BLaER1 (cell line): ENCODE data around the gene ZNF135.
A peak's percentile ranks its signal among the peaks of the same experiment; 100 is the strongest.

ENCODE experiments used
- H3K27ac ChIP-seq: shearing (Covaris generic); formaldehyde crosslinking; 2 replicates; pipeline ENCODE4 v1.8.1; 2022
- H3K27me3 ChIP-seq: shearing (Covaris generic); formaldehyde crosslinking; 2 replicates; pipeline ENCODE4 v1.8.1; 2022
- H3K36me3 ChIP-seq: shearing (Covaris generic); formaldehyde crosslinking; 2 replicates; pipeline ENCODE4 v1.8.1; 2022
- H3K4me1 ChIP-seq: shearing (Covaris generic); formaldehyde crosslinking; 2 replicates; pipeline ENCODE4 v1.8.1; 2022
- H3K4me2 ChIP-seq: shearing (Covaris generic); formaldehyde crosslinking; 2 replicates; pipeline ENCODE4 v1.8.1; 2022
- H3K4me3 ChIP-seq: shearing (Covaris generic); formaldehyde crosslinking; 2 replicates; pipeline ENCODE4 v1.8.1; 2022
- H3K9ac ChIP-seq: shearing (Covaris generic); formaldehyde crosslinking; 2 replicates; pipeline ENCODE4 v1.8.1; 2022
- H3K9me3 ChIP-seq: shearing (Covaris generic); formaldehyde crosslinking; 2 replicates; pipeline ENCODE4 v1.8.1; 2022
- H4K20me1 ChIP-seq: shearing (Covaris generic); formaldehyde crosslinking; 2 replicates; pipeline ENCODE4 v1.8.1; 2022
- Cebpa-rat ChIP-seq: shearing (Covaris generic); IDR thresholded peaks from 2 replicates; pipeline ENCODE4 v1.8.1; 2022

ZNF135 gene

GRCh38 chr19:58059003-58059670 is at the start of gene ZNF135:
ZNF135 (plus strand) TSS chr19:58059282; CDS start chr19:58060003, 721 bp downstream.
- TF ChIP-seq Cebpa-rat: no peak
- peaks cover 20% of the 10 kb centered on the region for H3K4me1 ChIP-seq
- peaks cover 38% of the 10 kb centered on the region for H3K36me3 ChIP-seq
- H3K27ac ChIP-seq: peak within 1 kb of the TSS; percentile 92
- H3K4me2 ChIP-seq: peak within 1 kb of the TSS; percentile 75
- no peaks in the 10 kb centered on the region for H4K20me1 ChIP-seq
- H3K9ac ChIP-seq: peak within 1 kb of the TSS; percentile 85
- peaks cover 90% of the 10 kb centered on the region for H3K9me3 ChIP-seq
- no peaks in the 10 kb centered on the region for H3K27me3 ChIP-seq
- peak within 1 kb of the TSS; percentile 68 for H3K4me3 ChIP-seq

- H3K9me3 ChIP-seq: peaks cover 22% of the 10 kb centered on the region; the same call in 1 of the 2 replicates
- no peak for TF ChIP-seq Cebpa-rat
- H3K4me3 ChIP-seq: peak overlapping the region; percentile 77
- peak overlapping the region; percentile 97 for H3K4me2 ChIP-seq
- H3K4me1 ChIP-seq: peaks cover 20% of the 10 kb centered on the region
- 0 out of 2 replicates have a peak, but pooled peaks cover 12% of the 10 kb centered on the region for H4K20me1 ChIP-seq
- no peak overlapping the region for H3K27ac ChIP-seq
- H3K27me3 ChIP-seq: no peaks in the 10 kb centered on the region
- peak overlapping the region; percentile 85 for H3K9ac ChIP-seq
- H3K36me3 ChIP-seq: peaks cover 36% of the 10 kb centered on the region
Observed at GRCh38 chr19:58009301-58009665, 49.8 kb upstream of the ZNF135 start.

- peak overlapping the region; percentile 85 for H3K9ac ChIP-seq
- H4K20me1 ChIP-seq: 0 out of 2 replicates have a peak, but pooled peaks cover 12% of the 10 kb centered on the region
- peaks cover 31% of the 10 kb centered on the region for H3K36me3 ChIP-seq
- H3K4me1 ChIP-seq: peaks cover 17% of the 10 kb centered on the region
- peak overlapping the region; percentile 97 for H3K4me2 ChIP-seq
- TF ChIP-seq Cebpa-rat: no peak
- H3K4me3 ChIP-seq: peak overlapping the region; percentile 77
- peak overlapping the region; percentile 72 for H3K27ac ChIP-seq
- H3K27me3 ChIP-seq: no peaks in the 10 kb centered on the region
- peaks cover 17% of the 10 kb centered on the region; the same call in 1 of the 2 replicates for H3K9me3 ChIP-seq
Observed at GRCh38 chr19:58009666-58010301, 49.3 kb upstream of the ZNF135 start.

GRCh38 chr19:58010507-58010906 is 48.6 kb upstream of the ZNF135 start:
- Histone ChIP-seq H3K9ac (peak overlapping the region; percentile 85; the same call in 1 of the 2 replicates), H4K20me1 (0 out of 2 replicates have a peak, but pooled peaks cover 12% of the 10 kb centered on the region), H3K9me3 (peaks cover 10% of the 10 kb centered on the region; the same call in 1 of the 2 replicates), H3K36me3 (peaks cover 24% of the 10 kb centered on the region), H3K27me3 (no peaks in the 10 kb centered on the region), H3K27ac (no peak overlapping the region), H3K4me1 (peaks cover 17% of the 10 kb centered on the region), H3K4me3 (peak overlapping the region; percentile 77), H3K4me2 (peak overlapping the region; percentile 97)
- TF ChIP-seq Cebpa-rat: no peak

GRCh38 chr19:58014141-58014540 is 44.9 kb upstream of the ZNF135 start:
- H3K27me3 ChIP-seq: no peaks in the 10 kb centered on the region
- peaks cover 8% of the 10 kb centered on the region for H3K4me1 ChIP-seq
- H3K27ac ChIP-seq: no peak overlapping the region
- TF ChIP-seq Cebpa-rat: no peak
- no peak overlapping the region for H3K4me3 ChIP-seq
- H3K9ac ChIP-seq: no peak overlapping the region
- H3K9me3 ChIP-seq: no peaks in the 10 kb centered on the region
- no peaks in the 10 kb centered on the region for H3K36me3 ChIP-seq
- 0 out of 2 replicates have a peak, but pooled peaks cover 3% of the 10 kb centered on the region for H4K20me1 ChIP-seq
- H3K4me2 ChIP-seq: no peak overlapping the region

- Histone ChIP-seq H3K4me2 (no peak overlapping the region), H4K20me1 (no peaks in the 10 kb centered on the region), H3K9ac (no peak overlapping the region), H3K27ac (no peak overlapping the region), H3K36me3 (no peaks in the 10 kb centered on the region), H3K9me3 (peaks cover 18% of the 10 kb centered on the region), H3K4me3 (no peak overlapping the region), H3K27me3 (no peaks in the 10 kb centered on the region), H3K4me1 (peaks cover 9% of the 10 kb centered on the region)
- TF ChIP-seq Cebpa-rat: no peak
Observed at GRCh38 chr19:58020129-58020528, 39.0 kb upstream of the ZNF135 start.

GRCh38 chr19:58021541-58022282 is 37.4 kb upstream of the ZNF135 start:
- peaks cover 28% of the 10 kb centered on the region for H3K9me3 ChIP-seq
- no peaks in the 10 kb centered on the region for H3K36me3 ChIP-seq
- H3K9ac ChIP-seq: 0 out of 2 replicates have a peak overlapping the region, but pooled peaks have one; percentile 5
- H3K4me3 ChIP-seq: no peak overlapping the region
- no peaks in the 10 kb centered on the region for H3K27me3 ChIP-seq
- peaks cover 9% of the 10 kb centered on the region for H3K4me1 ChIP-seq
- H3K4me2 ChIP-seq: peak overlapping the region; percentile 42; the same call in 1 of the 2 replicates
- TF ChIP-seq Cebpa-rat: no peak
- peak overlapping the region; percentile 33; the same call in 1 of the 2 replicates for H3K27ac ChIP-seq
- no peaks in the 10 kb centered on the region for H4K20me1 ChIP-seq

GRCh38 chr19:58022283-58022660 is 36.8 kb upstream of the ZNF135 start:
- TF ChIP-seq Cebpa-rat: no peak
- H3K4me3 ChIP-seq: no peak overlapping the region
- H3K9ac ChIP-seq: no peak overlapping the region
- peaks cover 28% of the 10 kb centered on the region for H3K9me3 ChIP-seq
- H3K36me3 ChIP-seq: no peaks in the 10 kb centered on the region
- peak overlapping the region; percentile 33; the same call in 1 of the 2 replicates for H3K27ac ChIP-seq
- no peaks in the 10 kb centered on the region for H4K20me1 ChIP-seq
- no peak overlapping the region for H3K4me2 ChIP-seq
- H3K27me3 ChIP-seq: no peaks in the 10 kb centered on the region
- H3K4me1 ChIP-seq: peaks cover 9% of the 10 kb centered on the region

GRCh38 chr19:58024661-58025060 is 34.4 kb upstream of the ZNF135 start:
- TF ChIP-seq Cebpa-rat: no peak
- Histone ChIP-seq H3K36me3 (no peaks in the 10 kb centered on the region), H3K9me3 (peaks cover 28% of the 10 kb centered on the region), H3K27ac (no peak overlapping the region), H3K9ac (no peak overlapping the region), H4K20me1 (no peaks in the 10 kb centered on the region), H3K4me2 (no peak overlapping the region), H3K4me3 (no peak overlapping the region), H3K4me1 (peaks cover 21% of the 10 kb centered on the region), H3K27me3 (no peaks in the 10 kb centered on the region)
